ENCODE data around the gene TRERF1. TPM values are rescaled to one million over a fixed set of nuclear protein-coding genes. Genes with fewer than 3 reads are reported as not detected.

Gene TRERF1
- total and polyA plus RNA-seq, 9 donors: 5.1 to 13.8 (median 9.7) TPM

- H3K4me1 ChIP-seq (ENCODE audit: control insufficient read depth, insufficient read depth, low read length): peaks cover 20% of the 10 kb centered on the region
- WGBS (ENCODE audit: insufficient coverage): no CpG with 5 or more reads among the region's 2 CpGs
- no peak for DNase-seq
- H3K27ac ChIP-seq (ENCODE audit: low read length): no peak overlapping the region
- H3K36me3 ChIP-seq (ENCODE audit: control insufficient read depth, insufficient read depth, low read length): no peaks in the 10 kb centered on the region
- no peak overlapping the region for H3K4me3 ChIP-seq (ENCODE audit: low read length)
- H3K9me3 ChIP-seq (replicated peaks; ENCODE audit: control insufficient read depth, low read depth, low read length): no peaks in the 10 kb centered on the region
- no peaks in the 10 kb centered on the region for H3K27me3 ChIP-seq (ENCODE audit: control insufficient read depth, insufficient read depth, low read length)
These were observed 42.1 kb downstream of the TRERF1 start for GRCh38 chr6:42409581-42409980.

- Histone ChIP-seq H3K4me3 (ENCODE audit: low read length) (no peak overlapping the region), H3K27ac (ENCODE audit: low read length) (no peak overlapping the region), H3K9me3 (replicated peaks; ENCODE audit: control insufficient read depth, low read depth, low read length) (no peaks in the 10 kb centered on the region), H3K36me3 (ENCODE audit: control insufficient read depth, insufficient read depth, low read length) (peaks cover 2% of the 10 kb centered on the region), H3K27me3 (ENCODE audit: control insufficient read depth, insufficient read depth, low read length) (no peaks in the 10 kb centered on the region), H3K4me1 (ENCODE audit: control insufficient read depth, insufficient read depth, low read length) (peaks cover 35% of the 10 kb centered on the region)
- 63% methylated on average over 8 of the region's 8 CpGs for WGBS (ENCODE audit: insufficient coverage)
- DNase-seq: peak; percentile 25
These were observed 44.3 kb downstream of the TRERF1 start for GRCh38 chr6:42407379-42407778.

- Histone ChIP-seq H3K27me3 (ENCODE audit: control insufficient read depth, insufficient read depth, low read length) (no peaks in the 10 kb centered on the region), H3K36me3 (ENCODE audit: control insufficient read depth, insufficient read depth, low read length) (peaks cover 2% of the 10 kb centered on the region), H3K9me3 (replicated peaks; ENCODE audit: control insufficient read depth, low read depth, low read length) (no peaks in the 10 kb centered on the region), H3K27ac (ENCODE audit: low read length) (no peak overlapping the region), H3K4me1 (ENCODE audit: control insufficient read depth, insufficient read depth, low read length) (peaks cover 36% of the 10 kb centered on the region), H3K4me3 (ENCODE audit: low read length) (no peak overlapping the region)
- 65% methylated on average over 4 of the region's 6 CpGs for WGBS (ENCODE audit: insufficient coverage)
- peak; percentile 26 for DNase-seq
These were observed 45.1 kb downstream of the TRERF1 start for GRCh38 chr6:42406306-42407280.

GRCh38 chr6:42405021-42405420, 46.7 kb downstream of the TRERF1 start:
- no CpG with 5 or more reads among the region's 2 CpGs for WGBS (ENCODE audit: insufficient coverage)

GRCh38 chr6:42404484-42404883, 47.2 kb downstream of the TRERF1 start:
- 29% methylated on average over 4 of the region's 5 CpGs for WGBS (ENCODE audit: insufficient coverage)
- H3K36me3 ChIP-seq (ENCODE audit: control insufficient read depth, insufficient read depth, low read length): peaks cover 2% of the 10 kb centered on the region
- peak overlapping the region; percentile 67 for H3K27ac ChIP-seq (ENCODE audit: low read length)
- peak; percentile 23 for DNase-seq
- H3K27me3 ChIP-seq (ENCODE audit: control insufficient read depth, insufficient read depth, low read length): no peaks in the 10 kb centered on the region
- H3K9me3 ChIP-seq (replicated peaks; ENCODE audit: control insufficient read depth, low read depth, low read length): no peaks in the 10 kb centered on the region
- peaks cover 47% of the 10 kb centered on the region for H3K4me1 ChIP-seq (ENCODE audit: control insufficient read depth, insufficient read depth, low read length)
- H3K4me3 ChIP-seq (ENCODE audit: low read length): no peak overlapping the region

More at GRCh38 chr6:42405021-42405420, 46.7 kb downstream of the TRERF1 start:
- peaks cover 2% of the 10 kb centered on the region for H3K36me3 ChIP-seq (ENCODE audit: control insufficient read depth, insufficient read depth, low read length)
- H3K27me3 ChIP-seq (ENCODE audit: control insufficient read depth, insufficient read depth, low read length): no peaks in the 10 kb centered on the region
- H3K27ac ChIP-seq (ENCODE audit: low read length): peak overlapping the region; percentile 67
- no peak overlapping the region for H3K4me3 ChIP-seq (ENCODE audit: low read length)
- no peaks in the 10 kb centered on the region for H3K9me3 ChIP-seq (replicated peaks; ENCODE audit: control insufficient read depth, low read depth, low read length)
- H3K4me1 ChIP-seq (ENCODE audit: control insufficient read depth, insufficient read depth, low read length): peaks cover 42% of the 10 kb centered on the region
- peak; percentile 87 for DNase-seq

GRCh38 chr6:42403831-42404230, 47.9 kb downstream of the TRERF1 start:
- Histone ChIP-seq H3K27me3 (ENCODE audit: control insufficient read depth, insufficient read depth, low read length) (no peaks in the 10 kb centered on the region), H3K36me3 (ENCODE audit: control insufficient read depth, insufficient read depth, low read length) (peaks cover 2% of the 10 kb centered on the region), H3K9me3 (replicated peaks; ENCODE audit: control insufficient read depth, low read depth, low read length) (no peaks in the 10 kb centered on the region), H3K4me3 (ENCODE audit: low read length) (no peak overlapping the region), H3K27ac (ENCODE audit: low read length) (no peak overlapping the region), H3K4me1 (ENCODE audit: control insufficient read depth, insufficient read depth, low read length) (peaks cover 51% of the 10 kb centered on the region)
- 50% methylated on average over 4 of the region's 5 CpGs for WGBS (ENCODE audit: insufficient coverage)
- peak; percentile 20 for DNase-seq

- Histone ChIP-seq H3K36me3 (ENCODE audit: control insufficient read depth, insufficient read depth, low read length) (peaks cover 2% of the 10 kb centered on the region), H3K27me3 (ENCODE audit: control insufficient read depth, insufficient read depth, low read length) (no peaks in the 10 kb centered on the region), H3K4me1 (ENCODE audit: control insufficient read depth, insufficient read depth, low read length) (peaks cover 51% of the 10 kb centered on the region), H3K27ac (ENCODE audit: low read length) (no peak overlapping the region), H3K4me3 (ENCODE audit: low read length) (no peak overlapping the region), H3K9me3 (replicated peaks; ENCODE audit: control insufficient read depth, low read depth, low read length) (no peaks in the 10 kb centered on the region)
- peak; percentile 72 for DNase-seq
- WGBS (ENCODE audit: insufficient coverage): 45% methylated on average over 6 of the region's 7 CpGs
These were observed 48.3 kb downstream of the TRERF1 start for GRCh38 chr6:42403421-42403820.

GRCh38 chr6:42402184-42402583, 49.5 kb downstream of the TRERF1 start:
- no peak for DNase-seq
- Histone ChIP-seq H3K27ac (ENCODE audit: low read length) (no peak overlapping the region), H3K9me3 (replicated peaks; ENCODE audit: control insufficient read depth, low read depth, low read length) (no peaks in the 10 kb centered on the region), H3K4me3 (ENCODE audit: low read length) (no peak overlapping the region), H3K27me3 (ENCODE audit: control insufficient read depth, insufficient read depth, low read length) (no peaks in the 10 kb centered on the region), H3K4me1 (ENCODE audit: control insufficient read depth, insufficient read depth, low read length) (peaks cover 48% of the 10 kb centered on the region), H3K36me3 (ENCODE audit: control insufficient read depth, insufficient read depth, low read length) (peaks cover 2% of the 10 kb centered on the region)
- WGBS (ENCODE audit: insufficient coverage): 100% methylated on average over 1 of the region's 5 CpGs

- H3K27ac ChIP-seq (ENCODE audit: low read length): no peak overlapping the region
- H3K4me3 ChIP-seq (ENCODE audit: low read length): no peak overlapping the region
- no peaks in the 10 kb centered on the region for H3K9me3 ChIP-seq (replicated peaks; ENCODE audit: control insufficient read depth, low read depth, low read length)
- 83% methylated on average over 2 of the region's 3 CpGs for WGBS (ENCODE audit: insufficient coverage)
- no peak for DNase-seq
- H3K27me3 ChIP-seq (ENCODE audit: control insufficient read depth, insufficient read depth, low read length): no peaks in the 10 kb centered on the region
- H3K36me3 ChIP-seq (ENCODE audit: control insufficient read depth, insufficient read depth, low read length): peaks cover 2% of the 10 kb centered on the region
- peaks cover 42% of the 10 kb centered on the region for H3K4me1 ChIP-seq (ENCODE audit: control insufficient read depth, insufficient read depth, low read length)
These were observed 50.1 kb downstream of the TRERF1 start for GRCh38 chr6:42401613-42401951.

- no peak for DNase-seq
- H3K27ac ChIP-seq (ENCODE audit: low read length): no peak overlapping the region
- 75% methylated on average over 8 of the region's 8 CpGs for WGBS (ENCODE audit: insufficient coverage)
These were observed 50.7 kb downstream of the TRERF1 start for GRCh38 chr6:42400886-42401612.

More at GRCh38 chr6:42400886-42401612, 50.7 kb downstream of the TRERF1 start:
- Histone ChIP-seq H3K4me1 (ENCODE audit: control insufficient read depth, insufficient read depth, low read length) (peaks cover 38% of the 10 kb centered on the region), H3K27me3 (ENCODE audit: control insufficient read depth, insufficient read depth, low read length) (no peaks in the 10 kb centered on the region), H3K36me3 (ENCODE audit: control insufficient read depth, insufficient read depth, low read length) (peaks cover 2% of the 10 kb centered on the region), H3K4me3 (ENCODE audit: low read length) (no peak overlapping the region), H3K9me3 (replicated peaks; ENCODE audit: control insufficient read depth, low read depth, low read length) (no peaks in the 10 kb centered on the region)

Measured in muscle of leg (tissue), 11 donors.